HG03196 (cell line): Measurements from ENCODE around the gene HIRA.

Source experiments
- ATAC-seq: cut with Tn5 transposase; IDR thresholded peaks from one replicate; pipeline ENCODE4 v1.9.1; 2021; ENCODE audit not compliant: unreplicated experiment

The HIRA gene

GRCh38 chr22:19358703-19359553 is 72.6 kb downstream of the HIRA start:
- ATAC-seq, result no peak

- ATAC-seq, result no peak
Observed at GRCh38 chr22:19358195-19358594, 73.3 kb downstream of the HIRA start.

- ATAC-seq, result no peak
Observed at GRCh38 chr22:19357270-19358105, 74.0 kb downstream of the HIRA start.

- ATAC-seq, result no peak
Observed at GRCh38 chr22:19356708-19357269, 74.7 kb downstream of the HIRA start.

GRCh38 chr22:19355413-19356157 is 75.9 kb downstream of the HIRA start:
- ATAC-seq, result no peak

- no peak for ATAC-seq
Observed at GRCh38 chr22:19354201-19354600, 77.3 kb downstream of the HIRA start.

- ATAC-seq, result no peak
Observed at GRCh38 chr22:19353363-19354131, 78.0 kb downstream of the HIRA start.

- ATAC-seq, result no peak
Observed at GRCh38 chr22:19352766-19353165, 78.8 kb downstream of the HIRA start.

- ATAC-seq, result no peak
Observed at GRCh38 chr22:19352217-19352616, 79.3 kb downstream of the HIRA start.

- no peak for ATAC-seq
Observed at GRCh38 chr22:19351604-19352003, 79.9 kb downstream of the HIRA start.

- no peak for ATAC-seq
Observed at GRCh38 chr22:19350947-19351346, 80.6 kb downstream of the HIRA start.

- no peak for ATAC-seq
Observed at GRCh38 chr22:19350476-19350859, 81.1 kb downstream of the HIRA start.

- ATAC-seq, result no peak
Observed at GRCh38 chr22:19349778-19350475, 81.6 kb downstream of the HIRA start.

- no peak for ATAC-seq
Observed at GRCh38 chr22:19346677-19347265, 84.8 kb downstream of the HIRA start.

- ATAC-seq, result no peak
Observed at GRCh38 chr22:19344420-19344819, 87.1 kb downstream of the HIRA start.

- no peak for ATAC-seq
Observed at GRCh38 chr22:19343470-19343869, 88.1 kb downstream of the HIRA start.

- ATAC-seq, result no peak
Observed at GRCh38 chr22:19341500-19341899, 90.0 kb downstream of the HIRA start.

GRCh38 chr22:19337137-19337536 is 94.4 kb downstream of the HIRA start:
- ATAC-seq, result no peak
